B cell (primary cell): Measurements from ENCODE around the gene GUF1.

Experiments
- CTCF ChIP-seq: fragments of 200-600 bp; IDR thresholded peaks from one replicate; pipeline ENCODE4 v1.8.0; 2022; ENCODE audit warnings: antibody characterized with exemption, mild to moderate bottlenecking
- EZH2 ChIP-seq: IDR thresholded peaks from 2 replicates; pipeline ENCODE4 v1.6.1; 2012; ENCODE audit warnings: borderline replicate concordance, low read depth, mild to moderate bottlenecking, moderate library complexity, low read length; ENCODE audit not compliant: insufficient read depth, poor library complexity, severe bottlenecking

- no peak for TF ChIP-seq CTCF
- TF ChIP-seq EZH2, result no peak
Measured at GRCh38 chr4:44663539-44664263, 14.5 kb upstream of the GUF1 start.
